Occipital lobe (tissue), 3 donors: ENCODE results near the gene CLEC6A. TPM values are rescaled to one million over a fixed set of nuclear protein-coding genes. Genes with fewer than 3 reads are reported as not detected.
A peak's percentile ranks its signal among the peaks of the same experiment; 100 is the strongest.
"Not testable (repeated sequence)": the region's sequence is repeated elsewhere in the genome, so short reads cannot be mapped to it uniquely, and the experiment has no call there.

Experiments used
- DNase-seq: peaks from one replicate; lab custom pipeline; 2025; lab: John Stamatoyannopoulos, UW
- small RNA-seq: library from RNA; depleted of rRNA; stranded (forward); fragments of <200 nt; gene quantifications from one replicate; pipeline ENCODE3, GENCODE V24; 2014
- total RNA-seq: library from RNA; depleted of rRNA; stranded (reverse); fragments of >200 nt; gene quantifications from one replicate; pipeline ENCODE4 v1.2.3, GENCODE V29; 2014

CLEC6A gene
- total RNA-seq, 1 donor from 2014 or later, result not detected

- DNase-seq, result peak; percentile 1
These were observed 37.3 kb downstream of the CLEC6A start for GRCh38 chr12:8493084-8493483.

DNA sequence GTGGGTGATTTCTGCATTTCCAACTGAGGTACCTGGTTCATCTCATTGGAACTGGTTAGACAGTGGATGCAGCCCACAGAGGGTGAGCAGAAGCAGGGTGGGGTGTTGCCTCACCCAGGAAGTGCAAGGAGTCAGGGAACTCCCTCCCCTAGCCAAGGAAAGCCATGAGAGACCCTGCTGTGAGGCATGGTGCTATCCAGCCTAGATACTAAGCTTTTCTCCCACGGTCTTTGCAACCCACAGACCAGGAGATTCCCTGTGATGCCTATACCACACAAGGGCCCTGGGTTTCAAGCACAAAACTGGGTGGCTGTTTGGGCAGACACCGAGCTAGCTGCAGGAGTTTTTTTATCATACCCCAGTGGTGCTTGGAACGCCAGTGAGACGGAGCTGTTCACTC, 39.9 kb downstream of the CLEC6A start:
- not testable (repeated sequence) for DNase-seq

- not testable (repeated sequence) for DNase-seq
These were observed 40.3 kb downstream of the CLEC6A start for GRCh38 chr12:8496074-8496473.

DNA sequence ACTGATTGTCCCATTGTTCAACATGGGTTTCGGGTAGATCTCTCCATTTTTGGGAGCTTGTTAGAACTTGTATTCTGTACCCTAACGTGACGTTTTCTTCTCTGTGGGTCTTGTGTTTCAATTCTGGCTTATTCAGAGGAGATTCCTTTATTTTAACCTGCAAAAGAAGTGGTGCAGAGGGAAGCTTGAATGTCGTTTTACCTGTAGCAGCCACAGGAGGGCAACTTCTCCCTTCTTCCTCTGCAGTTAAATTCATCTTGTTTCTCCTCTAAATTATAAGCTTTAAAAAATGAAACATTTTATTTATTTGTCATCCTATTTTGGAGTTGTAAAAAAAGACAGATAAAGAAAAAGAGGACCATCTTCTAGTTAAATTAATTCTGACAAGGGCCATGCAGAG, 43.9 kb downstream of the CLEC6A start:
- DNase-seq, result no peak

DNA sequence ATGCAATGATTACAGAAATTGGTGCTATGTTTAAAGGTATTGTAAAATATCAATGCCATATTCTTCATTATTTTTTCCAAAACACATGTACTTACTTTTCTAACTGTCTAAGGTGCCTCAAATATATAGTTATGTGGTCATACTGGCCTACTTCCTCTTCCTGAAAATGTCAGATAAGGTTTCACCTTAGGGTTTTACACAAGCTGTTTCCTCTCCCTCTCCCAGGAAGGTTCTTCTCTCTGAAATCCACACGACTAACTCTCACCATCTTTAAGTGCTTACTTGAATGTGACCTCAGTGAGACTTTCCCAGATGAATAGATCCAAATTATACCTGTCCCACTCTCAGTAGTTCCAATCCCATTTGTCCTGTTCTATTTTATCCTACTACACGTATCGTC, 46.0 kb downstream of the CLEC6A start:
- no peak for DNase-seq

- DNase-seq, result no peak
These were observed 48.6 kb downstream of the CLEC6A start for GRCh38 chr12:8504351-8504750.

DNA sequence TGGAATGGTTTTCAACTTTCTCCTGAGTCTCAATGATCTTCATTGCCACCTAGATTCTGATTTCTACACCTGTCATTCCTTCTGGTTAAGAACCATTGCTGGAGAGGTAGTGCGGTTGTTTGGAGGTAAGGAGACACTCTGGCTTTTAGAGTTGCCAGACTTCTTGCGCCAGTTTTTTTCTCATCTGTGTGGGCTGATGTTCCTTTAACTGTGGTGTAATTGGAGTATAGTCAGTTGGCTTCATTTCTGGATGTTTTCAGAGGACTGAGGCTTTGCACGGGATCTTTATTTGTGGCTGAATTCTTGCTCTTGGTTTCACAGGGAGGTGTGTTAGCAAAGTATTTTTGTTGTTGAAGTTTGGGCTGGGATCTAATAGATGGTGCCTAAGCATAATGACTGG, 51.8 kb downstream of the CLEC6A start:
- no peak for DNase-seq

DNA sequence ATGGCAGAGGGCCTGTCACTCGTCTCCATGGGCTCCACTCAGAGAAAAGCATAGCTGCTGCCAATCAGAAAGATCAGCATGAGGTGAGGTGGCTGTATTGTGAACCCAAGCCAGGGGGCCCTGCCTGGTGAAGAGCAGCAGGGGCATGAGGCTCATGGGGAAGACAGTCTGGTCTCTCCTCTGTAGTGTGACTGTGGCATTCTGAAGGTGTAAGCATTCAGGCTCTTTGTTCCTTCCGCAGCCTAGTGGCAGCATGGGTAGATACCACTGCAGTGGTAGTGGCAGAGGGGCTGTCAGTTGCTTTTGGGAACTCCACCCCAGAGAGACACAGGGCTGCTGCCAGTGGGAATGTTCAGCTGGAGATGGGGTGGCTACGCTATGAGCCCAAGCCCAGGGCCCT, 52.5 kb downstream of the CLEC6A start:
- DNase-seq, result no peak

- no peak for DNase-seq
These were observed 53.4 kb downstream of the CLEC6A start for GRCh38 chr12:8508910-8509841.

DNA sequence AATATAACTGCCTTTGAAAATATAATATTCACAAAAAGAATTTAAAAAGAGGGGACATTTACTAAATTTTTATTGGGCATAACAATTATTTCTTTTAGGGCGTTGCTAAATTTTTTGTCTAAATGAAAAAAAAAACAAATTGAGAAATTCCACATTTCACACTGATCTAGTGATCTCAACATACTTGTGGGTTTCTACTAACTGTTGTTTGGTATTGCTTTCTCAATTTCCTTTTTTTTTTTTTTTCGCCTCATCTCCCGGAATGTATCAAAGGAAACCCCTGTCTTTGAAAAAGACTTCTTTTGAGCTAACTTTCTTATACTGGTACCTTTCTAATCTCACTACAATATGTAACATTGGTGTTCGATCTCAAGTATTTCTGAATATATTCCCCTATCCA, 57.5 kb downstream of the CLEC6A start, which contains the start of gene CLEC4D:
Gene CLEC4D, plus strand, starts transcription at position 248 of the 400 bp plus-strand sequence. CDS start 230 bp downstream, outside the sequence.
- DNase-seq, result no peak

DNA sequence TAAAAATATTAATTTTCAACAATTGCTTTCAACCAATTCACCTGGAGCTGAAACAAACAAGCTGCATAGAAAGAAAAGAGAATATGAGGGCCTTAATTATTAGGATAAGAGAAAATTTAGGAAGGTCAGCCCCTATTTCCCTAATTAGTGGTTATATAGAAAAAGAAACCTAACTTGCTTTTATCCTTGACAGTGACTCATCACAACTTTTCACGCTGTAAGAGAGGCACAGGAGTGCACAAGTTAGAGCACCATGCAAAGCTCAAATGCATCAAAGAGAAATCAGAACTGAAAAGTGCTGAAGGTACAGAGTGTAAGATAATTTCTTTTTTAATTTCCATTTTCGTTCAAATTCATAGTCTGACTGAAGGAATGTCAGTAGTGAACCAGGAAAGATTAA, 62.2 kb downstream of the CLEC6A start:
- no peak for DNase-seq

- DNase-seq, result no peak
These were observed 63.4 kb downstream of the CLEC6A start for GRCh38 chr12:8519171-8519570.

DNA sequence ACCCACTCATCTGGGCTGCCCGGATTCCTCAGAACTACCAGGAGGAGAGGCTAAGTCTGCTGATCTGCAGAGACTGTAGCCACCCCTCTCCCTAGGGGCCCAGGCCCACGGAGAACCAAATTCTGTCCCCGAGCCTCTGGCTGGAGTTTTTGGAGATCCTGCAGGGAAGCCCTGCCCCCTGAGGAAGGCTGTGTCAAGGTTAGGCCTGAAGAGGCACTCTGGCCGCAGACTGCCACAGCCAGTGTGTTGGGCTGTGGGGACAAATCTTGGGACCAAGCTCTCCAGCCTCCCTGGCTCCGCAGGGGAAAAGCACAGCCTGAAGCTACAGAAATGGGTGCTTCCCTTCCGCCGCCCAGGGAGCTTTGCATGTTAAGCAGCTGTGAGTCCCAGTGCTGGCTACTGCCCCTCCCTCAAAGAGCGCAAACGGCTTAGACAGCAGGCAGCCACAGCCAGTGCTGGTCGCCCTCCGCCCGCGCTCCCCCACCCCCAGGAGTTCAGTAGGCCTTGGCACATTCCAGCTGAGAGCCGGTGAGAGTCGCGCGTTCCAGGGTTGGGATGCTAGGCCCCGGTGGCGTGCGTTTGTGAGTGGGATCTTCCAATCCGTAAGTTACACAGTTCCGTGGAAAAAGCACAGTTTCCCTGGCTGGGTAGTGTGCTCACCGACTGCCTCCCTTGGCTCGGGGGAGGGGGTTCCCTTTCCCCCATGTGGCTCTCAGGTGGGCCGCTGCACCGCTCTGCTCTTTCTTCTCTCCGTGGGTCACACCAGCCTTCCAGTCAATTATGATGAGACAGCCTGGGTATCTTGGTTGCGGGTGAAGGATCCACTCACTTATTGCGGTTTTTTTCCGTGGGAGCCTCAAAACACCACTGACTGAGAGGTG, 71.7 kb downstream of the CLEC6A start:
- DNase-seq, result no peak

Small RNA genes lying within 50 kb of the gene (small RNA-seq; reads per million reads assigned to genes)
- gene RNU6-275P, result not detected

Other genes with a start within 250 kb of the CLEC6A start
- 0.16 TPM for gene FAM90A1, start 228.3 kb upstream of the CLEC6A start, total RNA-seq
- not detected for gene CLEC4D, start 57.5 kb downstream of the CLEC6A start, total RNA-seq
- gene CLEC4E, start 84.9 kb downstream of the CLEC6A start, total RNA-seq, result not detected
- not detected for gene AICDA, start 156.9 kb downstream of the CLEC6A start, total RNA-seq
- not detected for gene MFAP5, start 206.9 kb downstream of the CLEC6A start, total RNA-seq
- 220 TPM for gene RIMKLB, start 242.0 kb downstream of the CLEC6A start, total RNA-seq